Stimulated activated CD8-positive, alpha-beta memory T cell treated with anti-CD3 and anti-CD28 coated beads, Interleukin-4, amount 100 ng/mL, for 4 hours (primary cell): ENCODE data around the gene NNAT.

ENCODE experiments used
- DNase-seq, 2 donors: peaks; one replicate each; pipeline ENCODE4 v3.0.0-alpha.2; 2020; ENCODE audit warnings: low read depth in 2 of 2, low spot score in 1 of 2

Gene NNAT

DNA sequence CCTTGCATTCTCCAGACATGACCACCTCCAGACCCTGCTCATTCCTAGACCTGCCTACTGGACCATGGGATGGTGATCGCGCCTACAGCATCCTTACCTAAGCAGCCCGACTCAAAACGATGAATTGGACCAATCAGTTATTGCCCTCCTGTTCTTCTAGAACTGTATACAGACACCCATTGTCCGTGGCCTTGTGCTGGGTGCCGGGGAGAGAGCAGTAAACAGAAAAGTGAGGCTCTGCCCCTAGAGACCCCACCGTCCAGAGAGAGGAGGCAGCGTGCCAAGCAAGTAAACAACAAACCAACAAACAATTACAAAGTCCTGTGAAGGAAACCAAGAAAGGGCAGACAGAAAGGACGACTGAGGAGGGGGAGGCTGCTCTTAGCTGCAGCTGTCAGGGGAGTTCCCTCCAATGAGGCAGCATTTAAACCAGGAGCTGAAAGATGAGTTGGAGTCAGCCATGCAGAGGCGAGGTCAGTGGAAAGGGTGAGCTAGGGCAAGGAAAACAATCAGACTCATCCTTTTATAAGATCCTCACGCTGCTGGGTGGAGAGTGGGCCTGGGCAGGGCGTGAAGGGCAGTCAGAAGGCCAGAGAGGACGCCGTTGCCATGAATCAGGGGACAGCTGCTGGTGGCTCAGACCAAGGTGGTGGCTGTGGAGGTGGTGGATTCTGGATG is 44.2 kb downstream of the NNAT start:
- DNase-seq, result no peak

DNA sequence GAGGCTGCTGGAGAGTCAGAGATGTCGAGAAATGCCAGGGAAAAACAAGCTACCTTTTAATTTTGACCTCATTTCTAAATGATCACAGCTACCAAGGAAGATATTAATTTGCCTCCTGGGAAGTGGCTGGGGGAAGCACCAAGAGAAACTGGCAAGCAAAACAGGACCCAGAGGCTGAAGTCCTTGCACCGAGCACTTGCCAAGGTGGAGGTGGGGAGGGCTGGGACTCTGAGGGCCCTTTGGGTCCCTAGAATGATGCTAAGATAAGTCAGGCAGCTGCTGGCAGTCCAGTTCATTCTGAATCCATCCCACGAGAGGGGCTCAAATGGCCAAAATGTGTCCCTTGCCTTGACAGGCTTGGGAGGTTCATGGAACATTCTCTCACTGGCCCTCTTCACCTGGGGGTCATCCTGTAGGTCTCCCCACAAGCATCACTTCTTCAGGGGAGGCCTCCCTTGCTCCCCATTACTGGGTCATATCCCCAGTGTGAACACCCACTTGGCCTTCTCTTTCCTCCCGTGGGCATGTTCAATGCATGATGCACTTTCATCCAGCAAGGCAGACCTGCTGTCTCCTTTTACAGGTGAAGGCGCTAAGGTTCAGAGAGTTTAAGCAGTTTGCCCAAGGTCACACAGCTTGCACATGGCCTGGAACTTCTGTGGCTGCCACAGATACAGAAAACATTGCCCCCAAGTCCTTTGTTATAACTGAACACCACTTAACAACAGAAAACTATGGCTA is 45.7 kb downstream of the NNAT start:
- no peak for DNase-seq

DNA sequence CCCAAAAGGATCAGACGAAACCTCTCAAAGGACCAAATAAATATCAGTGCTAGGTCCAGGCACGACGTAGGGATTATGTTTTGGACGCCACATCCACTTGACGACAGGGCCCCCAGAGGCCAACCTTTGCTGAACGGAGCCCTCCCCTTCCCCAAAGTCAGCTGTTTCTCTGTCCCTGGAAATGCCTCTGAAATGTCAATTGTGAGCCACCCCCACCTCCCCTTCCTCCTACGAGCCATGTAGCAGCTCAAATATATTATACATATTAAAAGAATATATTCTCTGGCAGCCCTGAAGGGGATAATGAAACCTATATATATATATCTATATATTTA is 46.2 kb downstream of the NNAT start:
- DNase-seq, result no peak

- no peak for DNase-seq
These were observed 46.9 kb downstream of the NNAT start for GRCh38 chr20:37567671-37568588.

DNA sequence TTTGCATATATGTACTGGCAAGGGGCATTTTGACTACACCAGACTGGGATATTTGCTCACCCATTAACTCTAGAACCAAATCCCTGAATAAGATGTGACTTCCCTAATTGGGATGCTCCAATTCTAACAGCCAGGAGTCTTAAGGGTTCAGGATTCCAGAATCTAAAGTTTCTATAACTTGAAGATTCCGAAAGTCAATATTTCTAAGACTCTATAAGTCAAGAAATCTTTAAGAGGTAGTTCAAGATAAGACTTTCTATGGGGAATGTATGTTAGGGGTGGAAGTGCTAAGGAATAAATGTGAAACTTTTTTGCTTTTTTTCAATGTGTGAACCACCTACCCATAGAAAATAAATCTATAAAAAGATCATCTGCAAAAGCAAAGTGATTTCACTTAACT is 49.4 kb downstream of the NNAT start:
- no peak for DNase-seq

- DNase-seq, result no peak
These were observed 50.0 kb downstream of the NNAT start for GRCh38 chr20:37571033-37571432.
